ENCODE results near the gene PHKB.

PHKB gene

GRCh38 chr16:47657032-47657431, 195.9 kb downstream of the PHKB start:
- Histone ChIP-seq H3K36me3 (replicated peaks; ENCODE audit: insufficient read depth, low read length) (no peaks in the 10 kb centered on the region; the same call in 1 of the 2 replicates), H3K4me2 (ENCODE audit: low read depth, low read length) (no peak overlapping the region), H3K9ac (ENCODE audit: low read length) (no peak overlapping the region), H3K79me2 (ENCODE audit: low read length) (no peaks in the 10 kb centered on the region), H3K4me1 (ENCODE audit: low read length) (no peaks in the 10 kb centered on the region), H4K20me1 (ENCODE audit: insufficient read depth, low read length) (no peaks in the 10 kb centered on the region), H3F3A (ENCODE audit: insufficient read depth, low read length) (no peaks in the 10 kb centered on the region), H2AFZ (ENCODE audit: low read length) (no peak overlapping the region), H3K4me3 (ENCODE audit: low read length) (no peak overlapping the region), H3K9me3 (replicated peaks; ENCODE audit: insufficient read depth, low read length) (no peaks in the 10 kb centered on the region), H3K9me2 (replicated peaks; ENCODE audit: insufficient read depth, low read length) (no peaks in the 10 kb centered on the region), H3K27ac (ENCODE audit: low read length) (no peak overlapping the region), H3K27me3 (replicated peaks; ENCODE audit: insufficient read depth, low read length) (no peaks in the 10 kb centered on the region)
- TF ChIP-seq EZH2 (optimal IDR thresholded peaks at IDR 0.05; ENCODE audit: low read depth, low read length) (no peak), CTCF (IDR thresholded peaks at IDR 0.05; ENCODE audit: low read length) (no peak), EZH2phosphoT487 (IDR thresholded peaks at IDR 0.05; ENCODE audit: low read length) (no peak)
- DNase-seq = no peak

- Histone ChIP-seq H3K9me3 (replicated peaks; ENCODE audit: insufficient read depth, low read length) (no peaks in the 10 kb centered on the region), H4K20me1 (ENCODE audit: insufficient read depth, low read length) (no peaks in the 10 kb centered on the region), H3K4me1 (ENCODE audit: low read length) (no peaks in the 10 kb centered on the region), H3K79me2 (ENCODE audit: low read length) (no peaks in the 10 kb centered on the region), H3K27me3 (replicated peaks; ENCODE audit: insufficient read depth, low read length) (no peaks in the 10 kb centered on the region), H3K36me3 (replicated peaks; ENCODE audit: insufficient read depth, low read length) (no peaks in the 10 kb centered on the region; the same call in 1 of the 2 replicates), H3K9ac (ENCODE audit: low read length) (no peak overlapping the region), H3K9me2 (replicated peaks; ENCODE audit: insufficient read depth, low read length) (no peaks in the 10 kb centered on the region), H3K27ac (ENCODE audit: low read length) (no peak overlapping the region), H3F3A (ENCODE audit: insufficient read depth, low read length) (no peaks in the 10 kb centered on the region), H3K4me3 (ENCODE audit: low read length) (no peak overlapping the region), H2AFZ (ENCODE audit: low read length) (no peak overlapping the region), H3K4me2 (ENCODE audit: low read depth, low read length) (no peak overlapping the region)
- no peak for DNase-seq
- TF ChIP-seq EZH2phosphoT487 (IDR thresholded peaks at IDR 0.05; ENCODE audit: low read length) = no peak
Observed at GRCh38 chr16:47657977-47658376, 196.8 kb downstream of the PHKB start.

- Histone ChIP-seq H3K4me3 (ENCODE audit: low read length) (no peak overlapping the region), H4K20me1 (ENCODE audit: insufficient read depth, low read length) (no peaks in the 10 kb centered on the region), H2AFZ (ENCODE audit: low read length) (no peak overlapping the region), H3K9me2 (replicated peaks; ENCODE audit: insufficient read depth, low read length) (no peaks in the 10 kb centered on the region), H3K9ac (ENCODE audit: low read length) (no peak overlapping the region), H3K79me2 (ENCODE audit: low read length) (no peaks in the 10 kb centered on the region), H3K9me3 (replicated peaks; ENCODE audit: insufficient read depth, low read length) (no peaks in the 10 kb centered on the region), H3K27ac (ENCODE audit: low read length) (no peak overlapping the region), H3K27me3 (replicated peaks; ENCODE audit: insufficient read depth, low read length) (no peaks in the 10 kb centered on the region), H3K4me1 (ENCODE audit: low read length) (no peaks in the 10 kb centered on the region), H3K36me3 (replicated peaks; ENCODE audit: insufficient read depth, low read length) (no peaks in the 10 kb centered on the region), H3K4me2 (ENCODE audit: low read depth, low read length) (no peak overlapping the region), H3F3A (ENCODE audit: insufficient read depth, low read length) (no peaks in the 10 kb centered on the region)
- no peak for TF ChIP-seq EZH2phosphoT487 (IDR thresholded peaks at IDR 0.05; ENCODE audit: low read length)
- no peak for TF ChIP-seq EZH2 (optimal IDR thresholded peaks at IDR 0.05; ENCODE audit: low read depth, low read length)
- no peak for TF ChIP-seq CTCF (IDR thresholded peaks at IDR 0.05; ENCODE audit: low read length)
- DNase-seq = no peak
Observed at GRCh38 chr16:47660540-47660939, 199.4 kb downstream of the PHKB start.

- H3K9me2 ChIP-seq (replicated peaks; ENCODE audit: insufficient read depth, low read length) = no peaks in the 10 kb centered on the region
- no peak for TF ChIP-seq EZH2 (optimal IDR thresholded peaks at IDR 0.05; ENCODE audit: low read depth, low read length)
- TF ChIP-seq EZH2phosphoT487 (IDR thresholded peaks at IDR 0.05; ENCODE audit: low read length) = no peak
- no peak for TF ChIP-seq CTCF (IDR thresholded peaks at IDR 0.05; ENCODE audit: low read length)
- no peak overlapping the region for H3K9ac ChIP-seq (ENCODE audit: low read length)
- no peaks in the 10 kb centered on the region for H3K36me3 ChIP-seq (replicated peaks; ENCODE audit: insufficient read depth, low read length)
- H3K9me3 ChIP-seq (replicated peaks; ENCODE audit: insufficient read depth, low read length) = no peaks in the 10 kb centered on the region
- H3K27ac ChIP-seq (ENCODE audit: low read length) = no peak overlapping the region
- H3K4me2 ChIP-seq (ENCODE audit: low read depth, low read length) = no peak overlapping the region
- no peak for DNase-seq
- no peaks in the 10 kb centered on the region for H3F3A ChIP-seq (ENCODE audit: insufficient read depth, low read length)
- no peak overlapping the region for H2AFZ ChIP-seq (ENCODE audit: low read length)
- no peaks in the 10 kb centered on the region for H3K4me1 ChIP-seq (ENCODE audit: low read length)
- H3K79me2 ChIP-seq (ENCODE audit: low read length) = no peaks in the 10 kb centered on the region
- H4K20me1 ChIP-seq (ENCODE audit: insufficient read depth, low read length) = no peaks in the 10 kb centered on the region
- H3K27me3 ChIP-seq (replicated peaks; ENCODE audit: insufficient read depth, low read length) = no peaks in the 10 kb centered on the region
- H3K4me3 ChIP-seq (ENCODE audit: low read length) = no peak overlapping the region
Observed at GRCh38 chr16:47664653-47665325, 203.7 kb downstream of the PHKB start.

All from MM.1S (cell line).